HCT116 (cell line): Measurements from ENCODE around the gene TET3.

Experiments used
- CTCF ChIP-seq, 3 experiments: fragments of 200-600 bp in 1 of 3; sonication (generic) in 1 of 3; IDR thresholded peaks in 2 of 3; conservative IDR thresholded peaks in 1 of 3; 2 replicates each; pipeline ENCODE4 v1.5.1; 2012 to 2017; ENCODE audit warnings: low read depth in 2 of 3, low read length in 2 of 3, antibody characterized with exemption in 1 of 3, borderline replicate concordance in 1 of 3, control low read depth in 1 of 3, mild to moderate bottlenecking in 1 of 3, mixed read lengths in 1 of 3, mixed run types in 1 of 3, moderate library complexity in 1 of 3; ENCODE audit not compliant: insufficient read depth in 1 of 3
- EGR1 ChIP-seq: IDR thresholded peaks from 2 replicates; pipeline ENCODE4 v1.6.1; 2012; ENCODE audit warnings: low read depth
- ELF1 ChIP-seq: IDR thresholded peaks from 2 replicates; pipeline ENCODE4 v1.6.1; 2012; ENCODE audit warnings: low read depth, borderline replicate concordance
- EZH2phosphoT487 ChIP-seq: fragments of 200-600 bp; IDR thresholded peaks from 2 replicates; pipeline ENCODE4 v1.6.1; 2018; ENCODE audit warnings: antibody characterized with exemption, borderline replicate concordance
- POLR2A ChIP-seq: IDR thresholded peaks from 2 replicates; pipeline ENCODE4 v1.7.0; 2011; ENCODE audit warnings: borderline replicate concordance; ENCODE audit not compliant: insufficient read depth, insufficient read length; ENCODE audit errors: extremely low read depth
- ZFX ChIP-seq: fragments of 450-650 bp; IDR thresholded peaks from 2 replicates; pipeline ENCODE4 v1.6.1; 2017
- ZNF274 ChIP-seq: fragments of 200-500 bp; sonication (Bioruptor generic); IDR thresholded peaks from 2 replicates; pipeline ENCODE4 v1.6.1; 2014; ENCODE audit warnings: mild to moderate bottlenecking, low read depth, low read length, inconsistent platforms

GRCh38 chr2:74009577-74009976 lies 24.9 kb downstream of the TET3 start:
- TF ChIP-seq EGR1 (no peak), POLR2A (no peak), ZFX (no peak), CTCF (IDR thresholded peaks at IDR 0.05 in 2 of 3, conservative IDR thresholded peaks at IDR 0.05 in 1 of 3; ENCODE audit: borderline replicate concordance in 1 of 3, insufficient read depth in 1 of 3, low read depth in 2 of 3, low read length in 2 of 3) (no peak), ELF1 (no peak), ZNF274 (no peak), EZH2phosphoT487 (no peak)
